ENCODE measurements around the gene UTP11.
"Not testable (repeated sequence)": the region's sequence is repeated elsewhere in the genome, so short reads cannot be mapped to it uniquely, and the experiment has no call there.

The UTP11 gene, protein sequence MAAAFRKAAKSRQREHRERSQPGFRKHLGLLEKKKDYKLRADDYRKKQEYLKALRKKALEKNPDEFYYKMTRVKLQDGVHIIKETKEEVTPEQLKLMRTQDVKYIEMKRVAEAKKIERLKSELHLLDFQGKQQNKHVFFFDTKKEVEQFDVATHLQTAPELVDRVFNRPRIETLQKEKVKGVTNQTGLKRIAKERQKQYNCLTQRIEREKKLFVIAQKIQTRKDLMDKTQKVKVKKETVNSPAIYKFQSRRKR

DNA sequence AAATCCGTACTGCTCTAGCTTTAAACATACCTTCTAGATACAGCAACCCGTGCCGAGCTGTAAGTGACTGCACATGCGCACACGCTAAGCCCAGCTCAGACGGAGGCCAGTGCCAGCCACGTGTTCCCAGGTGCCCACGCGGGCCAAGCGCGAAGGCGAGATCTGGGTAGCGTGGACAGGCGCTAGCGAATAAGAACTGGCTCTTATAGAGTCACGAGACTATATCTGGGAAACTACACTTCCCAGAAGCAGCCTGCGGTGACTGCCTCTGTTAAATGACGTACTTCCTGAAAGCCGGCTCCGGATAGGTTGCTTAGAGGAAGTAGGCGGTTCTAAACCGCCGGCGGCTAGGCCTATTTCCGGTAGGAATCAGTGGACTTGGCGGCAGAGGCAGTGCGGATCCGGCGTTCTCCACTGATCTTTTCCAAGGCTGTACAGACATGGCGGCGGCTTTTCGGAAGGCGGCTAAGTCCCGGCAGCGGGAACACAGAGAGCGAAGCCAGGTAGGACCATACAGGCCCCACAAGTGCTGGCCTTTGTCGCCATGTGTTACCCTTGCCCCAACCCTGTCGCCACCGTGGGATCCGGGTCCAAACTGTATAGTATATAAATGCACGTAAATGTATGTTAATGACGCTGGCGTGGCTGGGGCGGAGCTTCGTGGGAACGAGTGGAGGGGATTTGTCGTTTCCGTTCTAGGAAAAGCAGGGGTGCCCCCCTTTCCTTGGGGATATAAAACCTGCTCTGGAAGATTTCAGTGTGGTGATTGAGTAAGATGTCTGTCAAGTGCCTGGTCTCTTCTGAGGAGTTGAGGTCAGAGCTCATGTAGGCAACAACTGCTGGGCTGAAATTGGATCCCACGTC lies at the start of gene UTP11:
TSS of gene UTP11 (plus strand) at position 372 of the 864 bp plus-strand sequence. CDS start at position 441, 69 bp downstream.
- FAIRE-seq (peak; percentile 54), DNase-seq (ENCODE audit: insufficient read length, low spot score) (peak; percentile 91)

DNA sequence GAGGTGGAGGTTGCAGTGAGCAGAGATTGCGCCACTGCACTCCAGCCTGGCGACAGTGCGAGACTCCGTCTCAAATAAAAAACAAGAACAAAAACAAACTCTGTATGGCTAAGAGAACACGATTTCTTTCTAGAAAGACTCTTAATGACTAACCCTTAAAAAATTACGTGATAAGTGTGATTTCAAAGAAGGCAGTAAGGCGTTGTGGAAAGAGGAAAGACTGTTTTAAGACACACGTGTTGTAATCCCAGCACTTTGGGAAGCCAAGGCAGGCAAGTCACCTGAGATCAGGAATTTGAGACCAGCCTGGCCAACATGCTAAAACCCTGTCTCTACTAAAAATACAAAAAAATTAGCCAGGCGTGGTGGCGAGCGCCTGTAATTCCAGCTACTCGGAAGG lies 48.4 kb upstream of the UTP11 start:
- FAIRE-seq; DNase-seq (ENCODE audit: insufficient read length, low spot score): not testable (repeated sequence)

DNA sequence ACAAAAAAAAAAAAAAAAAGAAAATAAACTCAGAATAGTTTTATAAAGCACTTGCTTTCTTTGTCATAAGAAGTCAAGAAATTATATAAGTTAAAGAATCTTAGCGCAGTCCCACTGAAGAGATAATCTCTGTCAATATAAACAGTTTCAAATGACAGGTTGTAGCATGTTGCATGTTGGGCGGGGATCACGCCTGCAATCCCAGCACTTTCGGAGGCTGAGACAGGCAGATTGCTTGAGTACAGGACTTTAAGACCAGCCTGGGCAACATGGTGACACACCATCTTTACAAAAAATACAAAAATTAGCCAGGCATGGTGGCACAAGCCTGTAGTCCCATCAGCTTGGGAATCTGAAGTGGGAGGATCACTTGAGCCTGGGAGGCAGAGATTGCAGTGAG lies 47.2 kb upstream of the UTP11 start:
- FAIRE-seq (no peak), DNase-seq (ENCODE audit: insufficient read length, low spot score) (no peak)

DNA sequence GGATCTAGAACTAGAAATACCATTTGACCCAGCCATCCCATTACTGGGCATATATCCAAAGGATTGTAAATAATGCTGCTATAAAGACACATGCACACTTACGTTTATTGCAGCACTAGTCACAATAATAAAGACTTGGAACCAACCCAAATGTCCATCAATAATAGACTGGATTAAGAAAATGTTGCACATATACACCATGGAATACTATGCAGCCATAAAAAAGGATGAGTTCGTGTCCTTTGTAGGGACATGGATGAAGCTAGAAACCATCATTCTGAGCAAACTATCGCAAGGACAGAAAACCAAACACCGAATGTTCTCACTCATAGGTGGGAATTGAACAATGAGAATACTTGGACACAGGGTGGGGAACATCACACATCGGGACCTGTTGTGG lies 38.9 kb upstream of the UTP11 start:
- DNase-seq (ENCODE audit: insufficient read length, low spot score); FAIRE-seq: not testable (repeated sequence)

DNA sequence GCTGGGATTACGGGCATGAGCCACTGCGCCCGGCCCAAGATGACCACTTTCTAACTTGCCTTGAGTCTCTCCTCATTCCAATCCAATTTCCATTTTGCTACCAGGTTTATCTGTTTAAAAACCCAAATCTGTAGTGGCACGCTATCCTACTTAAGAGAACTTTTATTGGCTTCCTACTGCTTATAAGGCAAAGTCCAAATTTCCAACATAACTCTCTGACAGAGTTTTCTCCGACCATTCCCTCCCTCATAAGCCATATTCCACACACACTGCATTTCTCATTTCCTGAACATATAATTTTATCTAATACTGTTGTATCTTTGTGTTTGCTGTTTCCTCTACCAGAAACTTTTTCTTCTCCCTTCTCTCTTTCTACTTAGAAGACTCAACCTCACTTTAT lies 38.0 kb upstream of the UTP11 start:
- FAIRE-seq (no peak), DNase-seq (ENCODE audit: insufficient read length, low spot score) (no peak)

DNA sequence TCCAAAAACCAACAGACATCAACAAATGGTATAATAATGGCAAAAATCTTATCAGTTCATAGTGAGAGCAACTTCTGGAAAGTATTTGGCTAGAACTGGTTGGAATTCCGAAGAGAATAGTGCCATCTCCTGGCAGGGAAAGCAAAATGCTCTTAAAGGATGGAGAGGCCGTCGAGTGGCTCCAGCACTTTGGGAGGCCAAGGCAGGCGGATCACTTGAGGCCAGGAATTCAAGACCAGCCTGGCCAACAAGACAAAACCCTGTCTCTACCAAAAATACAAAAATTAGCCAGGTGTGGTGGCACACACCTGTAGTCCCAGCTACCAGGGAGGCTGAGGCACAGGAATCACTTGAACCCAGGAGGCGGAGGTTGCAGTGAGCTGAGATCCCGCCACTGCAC lies 37.5 kb upstream of the UTP11 start:
- not testable (repeated sequence) for FAIRE-seq
- DNase-seq (ENCODE audit: insufficient read length, low spot score) = peak; percentile 28

DNA sequence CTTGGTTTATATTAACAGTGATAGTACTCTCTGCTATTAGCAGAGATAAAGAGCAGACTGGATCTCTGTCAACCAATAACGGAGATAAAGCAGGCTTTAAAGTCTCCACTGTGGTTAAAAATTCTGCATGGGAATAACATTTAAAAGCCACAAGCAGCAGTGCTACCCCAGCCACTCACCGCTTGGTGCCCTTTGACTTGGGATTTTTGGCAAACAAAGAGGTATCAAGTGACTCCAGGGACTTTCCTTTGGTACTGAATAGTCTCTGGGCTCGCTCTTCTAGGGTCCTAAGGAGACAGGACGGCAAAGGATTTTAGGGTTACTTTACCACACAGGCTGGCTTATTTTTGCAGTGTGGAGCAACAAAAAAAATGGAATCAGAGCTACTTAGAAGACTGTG lies 34.0 kb upstream of the UTP11 start:
- no peak for FAIRE-seq

DNA sequence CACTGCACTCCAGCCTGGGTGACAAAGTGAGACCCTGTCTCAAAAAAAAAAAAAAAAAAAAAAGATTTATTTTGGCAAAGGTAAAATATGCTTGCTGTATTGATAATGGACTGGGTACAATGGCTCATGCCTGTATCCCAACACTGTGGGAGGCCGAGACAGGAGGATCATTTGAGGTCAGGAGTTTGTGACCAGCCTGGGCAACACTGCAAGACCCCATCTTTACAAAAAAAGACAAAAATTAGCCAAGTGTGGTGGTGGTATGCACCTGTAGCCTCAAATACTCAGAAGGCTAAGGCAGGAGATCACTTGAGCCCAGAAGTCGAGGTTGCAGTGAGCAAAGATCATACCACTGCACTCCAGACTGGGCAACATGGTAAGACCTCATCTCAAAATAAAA lies 29.0 kb upstream of the UTP11 start:
- DNase-seq (ENCODE audit: insufficient read length, low spot score) = no peak
- FAIRE-seq = no peak

More for the DNA sequence above, 34.0 kb upstream of the UTP11 start:
- DNase-seq (ENCODE audit: insufficient read length, low spot score) = no peak

DNA sequence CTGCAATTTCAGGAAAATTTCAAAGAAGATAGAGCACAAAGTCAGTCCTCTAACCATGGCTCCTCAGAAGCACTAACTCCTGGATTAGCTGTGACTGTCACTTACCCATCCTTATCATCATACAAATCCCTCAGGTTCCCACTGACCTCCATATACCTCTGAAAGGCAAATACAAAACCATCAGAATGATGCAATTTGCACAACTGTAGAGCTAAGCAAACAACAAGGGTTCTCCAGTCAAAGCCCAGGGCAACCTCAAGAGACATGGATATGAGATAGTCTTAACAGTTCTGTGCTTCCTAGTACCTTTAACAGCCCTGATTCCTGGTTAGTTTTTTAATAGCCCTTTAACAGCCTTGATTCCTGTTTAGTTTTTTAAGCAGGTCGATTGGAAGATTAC lies 24.9 kb upstream of the UTP11 start:
- no peak for FAIRE-seq
- no peak for DNase-seq (ENCODE audit: insufficient read length, low spot score)

DNA sequence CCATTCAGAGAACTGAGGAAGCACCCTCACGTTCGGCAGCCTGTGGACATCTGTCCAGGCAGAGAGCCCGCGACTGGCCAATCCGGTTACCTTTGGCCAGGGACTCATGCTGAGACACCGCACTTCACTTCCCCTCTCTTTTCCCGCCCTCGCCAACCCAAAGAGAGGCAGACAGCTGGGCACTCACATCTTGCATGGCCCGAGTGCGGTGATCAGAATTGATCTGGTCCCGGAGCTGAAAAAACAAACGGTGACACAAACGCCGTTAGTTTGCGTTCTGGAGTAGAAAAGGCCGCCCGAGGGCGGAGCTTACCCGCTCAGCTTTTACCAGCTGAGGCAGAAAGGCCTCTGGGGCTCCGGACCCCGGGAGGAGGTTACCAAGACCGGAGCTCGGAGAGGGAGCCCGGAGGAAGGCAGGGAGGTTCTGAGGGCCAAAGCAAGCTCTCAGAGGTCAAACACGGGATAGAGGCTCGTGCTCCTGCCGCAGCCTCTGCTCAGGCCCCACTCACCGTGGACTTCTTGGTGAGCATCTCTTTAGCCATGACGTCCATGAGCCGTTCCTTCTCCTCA lies 23.1 kb upstream of the UTP11 start:
- DNase-seq (ENCODE audit: insufficient read length, low spot score) (no peak), FAIRE-seq (no peak)

DNA sequence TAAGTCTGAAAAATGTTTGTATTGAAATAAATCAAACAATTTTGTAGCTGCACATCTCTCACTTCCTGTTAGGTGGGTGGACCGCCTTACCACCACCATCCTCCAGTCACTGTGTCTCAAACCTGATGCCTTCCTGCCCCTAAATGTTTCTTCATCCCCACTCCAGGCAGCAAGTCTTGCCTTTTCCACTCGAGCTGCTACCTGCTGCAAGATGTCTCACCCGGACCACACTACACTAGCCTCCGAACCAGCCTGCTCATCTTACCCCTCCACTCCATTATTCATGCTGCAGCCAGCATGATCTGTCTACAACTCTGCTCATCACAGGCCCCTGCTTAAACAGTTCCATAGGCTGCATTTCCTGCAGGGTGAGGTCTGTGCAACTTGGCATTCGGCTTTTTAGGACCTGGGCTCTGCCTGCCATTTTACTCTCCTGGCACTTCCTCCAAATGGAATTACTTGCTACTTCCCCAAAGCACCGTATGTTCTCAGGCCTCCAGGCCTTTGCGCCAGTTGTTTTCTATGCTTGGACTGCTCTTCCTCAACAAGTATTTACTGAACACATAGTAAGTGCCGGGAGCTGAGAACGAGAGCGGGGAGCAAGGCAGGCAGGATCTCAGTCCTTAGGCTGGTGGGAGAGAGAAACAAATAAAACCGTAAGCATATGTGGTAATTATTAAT lies 17.5 kb upstream of the UTP11 start:
- DNase-seq (ENCODE audit: insufficient read length, low spot score) (no peak), FAIRE-seq (no peak)

DNA sequence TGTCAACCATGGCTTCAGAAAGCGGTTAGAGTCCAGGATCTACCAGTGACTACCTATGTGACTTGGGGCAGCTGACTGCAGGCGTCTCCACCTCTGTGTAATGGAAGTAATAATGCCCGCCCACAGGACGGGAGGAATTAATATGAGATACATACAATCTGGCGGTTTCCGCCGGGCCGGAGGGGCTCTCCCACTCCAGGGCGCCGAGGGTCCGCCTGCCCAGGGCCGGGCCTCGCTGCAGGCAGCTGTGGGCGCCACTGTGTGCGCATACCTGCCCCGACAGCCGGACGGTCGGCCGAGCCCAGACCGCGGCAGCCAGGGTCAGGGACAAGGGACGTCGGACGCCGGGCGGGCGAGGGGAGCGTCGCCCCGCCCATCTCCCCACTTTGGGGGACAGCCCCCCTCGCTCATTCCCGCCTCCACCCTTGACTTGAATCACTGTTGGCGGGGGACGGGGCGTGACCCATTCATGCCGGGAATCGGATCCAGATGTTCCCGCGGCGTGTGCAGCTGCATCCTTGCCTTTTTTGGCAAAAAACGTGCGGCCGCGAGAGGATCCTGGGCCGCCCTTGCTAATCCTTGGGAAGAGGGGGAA lies 16.7 kb upstream of the UTP11 start:
- FAIRE-seq = no peak
- DNase-seq (ENCODE audit: insufficient read length, low spot score) = no peak

DNA sequence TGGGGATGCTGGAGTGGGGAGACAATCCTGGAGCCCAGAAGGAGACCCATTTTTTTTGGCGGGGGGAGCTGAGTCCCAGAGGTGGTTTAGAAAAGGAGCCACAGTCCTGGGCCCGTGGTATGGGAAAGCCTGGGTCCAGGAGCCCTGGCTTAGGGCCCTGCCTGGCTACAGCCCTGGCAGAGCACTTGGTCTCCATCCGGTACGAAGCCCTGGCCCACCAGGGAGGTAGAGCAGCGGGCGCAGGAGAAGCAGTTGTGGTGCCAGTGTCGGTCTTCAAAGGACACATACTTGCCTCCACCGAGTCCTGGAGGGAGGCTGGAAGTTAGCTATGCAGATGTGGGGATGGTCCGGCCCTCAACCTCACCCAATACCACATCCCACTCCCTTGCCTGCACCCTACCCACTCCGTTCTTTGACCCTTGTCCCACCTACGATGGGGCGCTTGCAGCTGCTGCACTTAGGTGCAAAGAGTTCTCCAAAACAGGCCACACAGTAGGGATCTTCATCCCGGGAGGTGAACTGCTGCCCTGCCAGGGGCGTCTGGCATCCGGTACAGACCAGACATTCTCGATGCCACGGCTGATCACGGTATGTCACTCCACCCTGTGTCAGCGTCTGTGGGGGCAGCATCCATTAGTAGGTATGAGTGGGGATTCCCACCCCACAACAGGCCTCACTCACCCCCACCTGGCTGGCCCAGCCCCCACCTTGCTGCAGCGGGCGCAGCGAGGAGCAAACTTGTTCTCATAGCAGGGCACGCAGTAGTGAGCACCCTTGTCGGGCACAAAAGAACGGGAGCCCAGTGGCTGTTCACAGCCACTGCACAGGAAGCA lies 15.1 kb upstream of the UTP11 start:
- FAIRE-seq = no peak
- DNase-seq (ENCODE audit: insufficient read length, low spot score) = no peak

DNA sequence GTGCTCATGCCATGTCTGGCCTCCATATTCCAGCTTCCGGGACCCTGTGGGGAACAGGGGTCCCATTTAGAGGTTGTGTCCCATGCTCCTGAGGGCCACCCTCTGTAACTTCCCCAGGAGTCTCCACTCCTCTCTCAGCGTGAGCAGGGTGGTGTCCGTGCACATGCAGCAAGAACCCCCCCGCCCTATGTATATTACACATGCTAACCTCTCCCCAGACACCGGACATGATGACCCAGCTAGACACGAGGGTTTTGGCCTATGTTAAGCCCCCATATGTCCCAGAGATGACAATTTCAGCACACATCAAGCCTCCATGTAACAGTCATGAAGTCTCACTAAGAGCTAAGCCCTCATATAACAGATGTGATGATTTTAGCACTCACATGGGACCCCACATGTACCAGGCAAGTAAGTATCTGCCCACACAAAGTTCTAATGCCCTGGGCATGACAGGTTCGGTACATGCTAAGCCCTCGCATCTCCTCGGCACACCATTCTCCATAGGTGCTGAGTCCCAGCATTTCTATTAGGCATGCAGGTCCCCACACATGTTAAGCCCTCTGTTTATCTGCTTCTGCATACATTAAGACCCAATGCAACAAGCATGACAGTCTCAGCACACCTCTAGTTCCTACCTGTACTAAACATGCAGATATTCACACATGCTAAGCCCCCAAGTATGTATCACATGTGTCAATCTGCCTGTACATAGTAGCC lies 14.3 kb upstream of the UTP11 start:
- FAIRE-seq (no peak), DNase-seq (ENCODE audit: insufficient read length, low spot score) (no peak)

DNA sequence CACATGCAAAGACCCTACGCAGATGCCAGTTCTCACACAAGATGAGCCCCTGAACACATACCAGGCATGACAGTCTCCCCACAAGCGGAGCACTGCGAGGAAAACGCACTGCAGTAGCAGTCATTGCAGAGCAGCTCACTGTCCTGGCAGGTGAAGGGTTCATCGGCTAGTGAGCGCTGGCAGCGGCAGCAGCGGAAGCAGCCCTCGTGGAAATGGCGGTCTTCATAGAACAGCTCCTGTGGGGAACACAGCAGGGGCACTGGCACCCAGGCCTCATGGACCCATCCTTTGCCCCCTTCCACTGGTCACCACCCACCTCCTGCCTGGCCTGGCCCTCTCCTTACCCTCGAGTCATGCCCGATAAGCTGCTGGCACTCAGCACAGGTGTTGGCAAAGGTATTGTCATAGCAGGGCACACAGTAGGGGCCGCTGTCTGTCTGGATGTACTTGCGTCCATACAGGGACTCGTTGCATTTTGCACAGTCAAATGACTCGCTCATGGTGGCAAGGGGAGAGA lies 13.6 kb upstream of the UTP11 start:
- FAIRE-seq (no peak), DNase-seq (ENCODE audit: insufficient read length, low spot score) (no peak)

DNA sequence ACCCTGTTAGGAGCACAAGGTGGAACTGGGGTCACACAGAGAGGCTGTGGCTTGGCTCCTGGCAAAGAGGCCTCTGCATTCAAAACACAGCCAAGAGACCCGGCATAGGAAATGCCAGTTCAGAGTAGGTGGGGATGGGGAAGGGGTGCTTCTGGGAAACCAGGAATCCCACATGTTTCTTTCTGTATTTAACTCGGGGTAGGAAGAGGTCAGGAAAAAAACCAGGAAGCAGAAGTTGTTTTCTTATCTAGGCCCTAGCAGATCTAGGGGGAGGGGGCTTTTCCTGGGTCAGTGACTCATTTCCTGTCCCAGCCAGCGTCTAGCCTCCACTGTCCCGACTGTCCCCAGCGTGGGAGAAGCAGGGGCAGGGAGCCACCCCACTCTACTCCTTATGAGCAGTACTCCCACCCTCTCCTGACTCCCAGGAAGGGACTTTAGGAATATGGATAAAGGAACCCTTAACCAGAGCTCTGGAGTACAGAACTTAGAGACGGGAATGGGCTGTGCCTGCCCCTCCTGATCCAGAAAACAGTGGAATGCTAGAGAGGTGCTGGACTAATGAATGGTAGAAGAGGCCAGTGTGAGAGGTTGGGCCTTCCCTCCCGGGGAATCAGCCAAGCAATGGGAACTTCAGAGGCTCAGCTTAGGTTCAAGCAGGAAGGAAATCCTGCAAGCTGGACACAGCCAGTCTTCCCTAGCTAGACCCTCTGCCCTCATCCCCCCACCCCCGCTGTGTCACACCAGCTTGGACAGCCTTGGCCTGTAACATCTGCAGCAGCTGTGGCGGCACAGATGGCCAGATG lies 12.9 kb upstream of the UTP11 start:
- DNase-seq (ENCODE audit: insufficient read length, low spot score) = no peak
- FAIRE-seq = peak; percentile 79

DNA sequence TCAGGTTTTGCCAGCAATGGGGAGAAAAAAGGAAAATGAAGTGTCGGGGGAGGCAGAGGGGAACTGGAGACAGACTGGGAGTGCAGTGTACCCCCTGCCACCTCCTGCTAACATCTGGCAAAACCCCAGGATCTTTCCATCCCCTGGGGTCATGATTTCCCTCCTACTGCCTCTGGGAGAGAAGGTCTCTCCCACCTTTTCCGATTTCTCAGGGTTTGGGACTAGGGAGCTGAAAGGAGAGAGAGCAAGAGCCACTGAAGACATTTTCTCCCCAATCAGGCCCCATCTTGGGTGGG lies 12.4 kb upstream of the UTP11 start:
- no peak for DNase-seq (ENCODE audit: insufficient read length, low spot score)
- FAIRE-seq = no peak

Data from HTR-8/SVneo (cell line).